GM19463 (cell line): ENCODE results near the gene NTRK2.

Experiments used
- ATAC-seq: cut with Tn5 transposase; IDR thresholded peaks from one replicate; pipeline ENCODE4 v1.9.1; 2021; ENCODE audit warnings: mild to moderate bottlenecking, moderate library complexity; ENCODE audit not compliant: unreplicated experiment

The NTRK2 gene

DNA sequence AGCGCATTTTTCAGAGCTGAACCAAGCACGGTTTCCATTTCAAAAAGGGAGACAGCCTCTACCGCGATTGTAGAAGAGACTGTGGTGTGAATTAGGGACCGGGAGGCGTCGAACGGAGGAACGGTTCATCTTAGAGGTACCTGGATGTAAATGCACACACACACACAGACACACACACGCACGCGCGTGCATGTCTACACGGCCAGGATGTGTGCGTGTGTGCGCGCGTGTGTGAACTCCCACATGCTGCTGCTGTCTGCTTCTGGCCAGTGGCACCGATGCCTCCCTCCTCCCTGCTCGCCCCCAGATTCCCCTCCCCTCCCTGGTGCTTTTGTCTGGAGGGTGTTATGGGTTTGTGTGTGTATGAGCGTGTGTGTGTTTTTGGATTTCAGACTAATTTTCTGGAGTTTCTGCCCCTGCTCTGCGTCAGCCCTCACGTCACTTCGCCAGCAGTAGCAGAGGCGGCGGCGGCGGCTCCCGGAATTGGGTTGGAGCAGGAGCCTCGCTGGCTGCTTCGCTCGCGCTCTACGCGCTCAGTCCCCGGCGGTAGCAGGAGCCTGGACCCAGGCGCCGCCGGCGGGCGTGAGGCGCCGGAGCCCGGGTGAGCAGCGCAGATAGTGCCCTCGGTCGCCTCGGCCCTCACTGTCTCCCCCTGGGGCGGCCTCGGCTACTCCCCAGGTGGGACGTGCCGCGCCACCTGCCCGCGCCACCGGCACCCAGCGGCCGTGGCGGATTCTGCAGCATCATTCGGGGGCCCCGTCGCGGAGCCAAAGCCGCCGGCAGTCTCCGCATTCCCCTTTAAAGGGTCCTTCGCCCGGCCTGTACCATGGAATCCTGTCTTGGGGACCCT is at the start of gene NTRK2:
Gene NTRK2, plus strand, starts transcription at position 442 of the 850 bp plus-strand sequence. CDS start 1,020 bp downstream, outside the sequence.
- peak; percentile 40 for ATAC-seq

DNA sequence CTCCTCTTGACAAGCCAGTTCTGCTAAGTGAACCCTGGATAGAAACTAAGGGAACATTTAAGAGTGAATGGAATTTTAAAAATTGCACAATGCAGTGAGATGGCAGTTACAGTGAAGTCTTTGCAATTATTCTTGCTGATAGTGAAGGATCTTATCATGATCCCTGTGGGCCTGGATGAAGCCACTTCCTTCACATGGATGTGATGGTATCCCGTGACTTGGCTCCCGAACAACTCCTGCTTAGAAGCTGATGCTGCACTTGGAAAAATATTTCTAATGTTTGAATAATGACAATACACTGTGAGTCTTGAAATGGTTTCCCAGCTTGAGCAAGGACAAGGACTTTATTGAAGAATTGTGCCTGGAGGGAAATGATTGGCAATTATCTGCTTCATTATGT is 49.2 kb upstream of the NTRK2 start:
- no peak for ATAC-seq

DNA sequence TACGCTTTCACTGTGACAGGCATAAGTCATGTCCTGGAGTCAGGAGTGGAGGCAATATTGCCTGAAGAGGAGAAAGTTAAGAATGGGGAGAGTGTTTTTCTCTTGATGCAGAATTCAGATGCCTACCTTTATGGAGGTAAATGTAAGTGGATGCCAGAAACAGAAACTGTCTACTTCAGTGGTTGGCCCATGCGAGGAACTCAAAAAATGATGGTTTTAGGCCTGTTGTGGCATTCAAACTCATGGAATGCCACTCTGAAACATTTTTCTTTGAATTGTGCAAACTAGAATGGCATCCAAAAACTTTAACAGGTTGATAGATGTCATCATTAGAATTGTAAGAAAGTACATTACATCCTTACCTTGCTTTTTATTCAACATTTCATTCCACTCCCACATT is 47.7 kb upstream of the NTRK2 start:
- no peak for ATAC-seq

DNA sequence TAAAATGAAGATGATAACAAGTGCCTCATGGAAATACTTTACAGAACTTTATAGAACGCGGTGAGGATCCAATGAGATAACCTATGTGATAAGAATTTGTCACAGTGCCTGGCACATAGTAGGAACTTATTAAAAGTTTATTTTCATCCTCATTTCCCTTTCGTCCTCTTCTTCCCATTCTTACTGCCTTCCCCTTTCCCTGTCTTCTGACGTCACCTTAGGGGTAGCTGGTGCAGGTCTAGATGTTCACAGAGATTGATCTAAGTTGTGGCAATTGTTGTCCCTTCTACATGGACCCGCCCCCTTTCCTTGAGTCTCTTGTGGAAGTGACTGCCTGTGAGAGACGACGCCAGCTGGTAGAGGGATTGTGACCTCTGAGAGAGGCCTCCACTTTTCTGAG is 46.5 kb upstream of the NTRK2 start:
- no peak for ATAC-seq

DNA sequence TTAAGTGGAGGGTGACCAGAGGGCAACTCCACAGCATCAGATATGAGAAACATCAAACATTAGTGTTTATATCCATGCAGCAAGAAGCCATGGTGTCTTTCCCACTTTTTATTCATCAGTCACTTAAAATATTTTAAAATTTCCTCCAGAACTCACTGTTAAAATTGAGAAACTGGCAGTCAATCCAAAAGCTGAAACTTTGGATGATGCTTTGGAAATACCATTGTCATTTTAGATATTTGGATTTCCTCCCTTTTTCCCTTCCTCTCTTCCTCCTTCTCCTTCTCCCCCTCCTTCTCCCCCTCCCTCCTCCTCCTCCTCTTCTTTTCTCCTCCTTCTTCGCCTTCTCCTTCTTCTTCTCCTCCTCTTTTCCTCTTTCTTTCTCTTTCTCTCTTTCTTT is 33.1 kb upstream of the NTRK2 start:
- ATAC-seq: no peak

DNA sequence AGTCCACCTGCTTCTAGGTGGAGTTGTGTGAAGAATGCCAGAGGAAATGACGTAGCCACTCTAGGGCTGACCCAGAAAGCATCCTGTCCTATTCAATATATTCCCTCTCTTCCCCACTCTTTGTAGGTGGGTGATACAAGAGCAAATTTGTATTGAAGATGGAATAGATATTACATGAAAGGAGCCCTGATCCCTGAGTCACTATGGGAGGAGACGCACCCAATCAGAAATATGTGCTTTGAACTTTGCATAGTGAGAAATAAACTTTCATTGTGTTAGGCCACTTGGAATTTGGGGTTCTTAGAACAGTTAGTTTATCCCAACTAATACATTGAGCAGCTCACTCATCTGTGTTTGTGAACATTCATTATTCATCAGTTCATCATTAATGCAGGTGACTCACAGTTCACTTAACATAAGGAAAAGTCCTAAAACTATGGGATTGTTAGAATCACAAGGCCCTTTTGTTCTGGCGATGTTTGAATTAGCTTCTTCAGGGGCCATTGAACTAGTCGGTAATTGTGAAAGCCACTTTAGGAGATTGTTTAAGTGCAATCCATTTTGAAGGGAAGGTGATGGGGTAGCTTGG is 26.9 kb upstream of the NTRK2 start:
- ATAC-seq: no peak

DNA sequence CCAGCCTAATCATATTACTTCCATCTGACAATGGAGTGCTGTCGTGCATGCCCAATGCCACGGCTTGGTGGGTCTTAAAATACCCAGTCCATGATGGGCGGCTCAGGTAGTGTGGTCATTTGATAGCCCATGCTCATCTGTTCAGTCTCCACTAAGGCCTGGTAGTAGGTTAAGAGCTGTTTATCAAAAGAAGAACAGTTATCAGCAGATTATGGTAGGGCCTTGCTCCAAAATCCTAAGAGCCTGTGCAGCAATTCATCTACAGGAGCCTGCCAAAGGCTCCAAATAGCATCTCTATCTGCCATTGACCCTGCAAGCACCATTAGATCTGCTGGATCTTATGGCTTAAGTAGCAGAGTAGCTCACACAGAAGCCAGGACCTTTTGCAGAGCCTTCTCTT is 21.8 kb upstream of the NTRK2 start:
- no peak for ATAC-seq

DNA sequence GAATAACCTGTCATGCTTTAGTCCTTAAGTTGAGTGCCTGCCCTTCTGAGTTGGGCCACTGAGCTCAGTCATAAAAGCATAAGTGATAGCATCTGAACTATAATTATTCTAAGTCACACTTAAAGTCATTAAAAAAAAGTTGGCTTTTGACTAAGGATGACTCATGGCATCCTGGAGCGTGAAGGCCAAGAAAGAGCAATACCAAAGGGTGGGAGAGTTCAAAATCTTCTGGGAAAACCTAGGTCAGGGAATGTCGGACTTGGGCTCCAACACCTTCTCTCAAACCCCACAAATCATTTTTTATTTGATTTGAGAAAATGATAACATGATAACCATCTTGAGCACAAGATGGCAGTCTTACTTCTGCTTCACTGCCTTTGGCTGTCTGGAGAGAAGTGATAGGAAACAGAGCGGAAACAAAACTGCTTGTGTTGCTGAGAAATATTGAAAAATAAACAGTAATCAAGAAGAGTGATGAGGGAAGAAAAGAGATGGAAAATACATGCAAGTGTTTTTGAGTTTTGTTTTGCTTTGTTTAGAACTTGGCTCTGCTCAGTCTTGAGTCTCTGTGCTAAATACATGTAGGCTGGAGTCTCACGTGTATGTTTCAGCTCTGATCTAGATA is 16.9 kb upstream of the NTRK2 start:
- ATAC-seq: no peak

DNA sequence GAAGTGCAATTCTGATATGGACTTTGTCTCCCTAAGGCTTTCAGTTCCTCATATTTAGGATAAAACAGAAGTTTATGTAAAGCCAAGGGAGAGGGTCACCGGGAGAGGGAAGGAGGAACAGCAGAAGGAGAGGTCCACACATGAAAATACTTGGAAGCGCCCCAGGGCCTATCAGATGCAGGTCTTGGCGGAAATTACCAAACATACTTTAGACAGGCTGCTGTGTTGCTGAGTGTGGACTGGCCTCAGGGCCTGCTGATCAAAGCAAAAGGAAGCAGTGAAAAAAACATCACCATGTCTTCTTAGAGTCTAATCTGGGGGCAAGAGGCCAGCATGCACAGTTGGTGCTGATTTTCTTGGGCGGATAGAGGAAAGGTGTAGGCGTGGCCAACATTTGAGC is 14.1 kb upstream of the NTRK2 start:
- ATAC-seq: no peak

DNA sequence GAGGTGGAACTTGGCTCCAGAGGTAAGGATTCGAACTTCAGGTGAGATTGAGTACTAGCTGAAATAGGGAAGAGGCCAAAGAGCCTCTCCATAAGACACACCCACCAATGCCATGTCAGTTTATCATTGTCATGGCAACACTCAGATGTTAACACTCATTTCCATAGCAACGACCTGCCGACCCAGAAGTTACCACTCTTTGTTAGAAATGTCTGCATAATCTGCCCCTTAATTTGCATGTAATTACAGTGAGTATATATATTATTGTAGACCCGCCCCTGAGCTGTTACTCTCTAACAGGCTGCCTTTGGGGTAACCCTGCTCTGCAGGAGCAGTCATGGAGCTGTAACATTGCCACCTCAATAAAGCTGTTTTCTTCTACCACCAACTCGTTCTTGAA is 10.2 kb upstream of the NTRK2 start:
- no peak for ATAC-seq

DNA sequence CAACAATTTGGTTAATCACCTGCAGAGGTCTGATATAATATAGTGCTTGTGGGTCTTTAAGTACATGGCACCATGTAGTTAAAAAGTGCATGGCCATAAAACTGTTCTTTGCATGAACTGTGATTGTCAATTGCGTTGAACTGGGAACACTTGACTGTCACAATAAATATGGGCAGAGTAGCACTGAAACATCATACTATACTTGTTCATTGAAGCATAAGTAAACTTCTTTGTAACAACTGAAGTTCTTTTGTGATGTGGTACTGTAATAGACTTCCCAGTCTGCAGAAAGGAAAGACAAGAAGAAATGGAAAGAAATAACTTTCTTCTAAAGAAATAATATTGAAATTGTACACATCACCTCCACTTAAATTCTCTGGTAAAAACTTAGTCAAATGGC is 9.8 kb upstream of the NTRK2 start:
- ATAC-seq: no peak

DNA sequence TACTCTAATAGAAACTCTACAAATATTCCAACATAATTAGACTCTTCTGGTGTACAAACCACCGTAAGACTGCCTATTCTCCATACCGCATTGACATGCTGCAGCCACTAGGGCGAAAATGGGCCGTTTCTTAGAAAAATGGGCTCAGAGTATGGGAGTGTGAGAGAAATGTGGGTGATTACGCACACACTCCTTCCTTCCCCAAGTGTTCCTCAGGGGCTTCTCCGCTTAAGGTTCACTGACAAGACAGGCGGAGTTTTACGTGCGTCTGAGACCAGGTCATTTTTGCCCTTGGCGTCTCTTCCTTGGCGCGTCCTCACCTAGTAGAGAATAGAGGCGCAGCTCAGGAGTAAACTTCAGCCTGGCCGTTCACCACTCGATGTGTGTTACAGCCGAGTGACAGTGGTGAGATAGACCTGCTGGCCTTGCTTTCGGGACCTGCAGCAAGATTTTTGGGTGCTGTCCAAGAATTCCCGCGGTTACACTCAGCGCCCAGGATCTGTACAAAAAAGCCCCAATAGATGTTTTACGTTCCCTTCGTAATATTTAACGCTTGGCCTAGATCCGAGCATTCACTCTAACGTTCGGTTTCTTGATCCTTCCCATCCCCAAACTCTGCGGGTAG is 1.8 kb upstream of the NTRK2 start:
- peak; percentile 29 for ATAC-seq

DNA sequence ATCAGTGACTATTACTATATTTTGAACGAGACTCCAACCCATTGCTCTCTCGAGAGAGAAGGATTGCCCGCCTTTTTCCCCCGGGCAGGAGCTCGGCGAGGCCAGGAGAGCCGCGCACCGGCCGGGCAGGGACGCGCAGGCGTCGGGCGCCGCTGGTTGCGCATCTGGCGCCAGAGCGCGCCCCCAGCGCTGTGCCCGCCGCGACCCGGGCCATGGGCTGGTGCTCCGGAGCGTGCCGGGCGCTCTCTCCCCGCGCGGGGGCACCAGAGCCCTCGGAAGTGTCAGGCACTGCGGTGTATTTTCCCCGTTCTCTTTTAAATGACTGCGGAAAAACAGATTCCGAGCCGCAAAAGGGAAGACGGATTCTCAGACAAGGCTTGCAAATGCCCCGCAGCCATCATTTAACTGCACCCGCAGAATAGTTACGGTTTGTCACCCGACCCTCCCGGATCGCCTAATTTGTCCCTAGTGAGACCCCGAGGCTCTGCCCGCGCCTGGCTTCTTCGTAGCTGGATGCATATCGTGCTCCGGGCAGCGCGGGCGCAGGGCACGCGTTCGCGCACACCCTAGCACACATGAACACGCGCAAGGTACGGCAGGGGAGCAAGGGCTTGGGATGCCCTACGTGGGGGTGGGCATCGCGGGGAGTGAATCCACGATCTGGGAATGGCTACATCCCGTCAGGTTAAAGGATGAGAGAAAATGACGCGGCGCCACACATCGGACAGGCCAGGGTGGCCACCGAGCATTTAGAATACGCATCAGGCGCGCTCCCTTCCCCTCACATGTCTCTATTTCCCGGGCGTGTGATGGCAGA is 1.1 kb upstream of the NTRK2 start:
- peak; percentile 73 for ATAC-seq

DNA sequence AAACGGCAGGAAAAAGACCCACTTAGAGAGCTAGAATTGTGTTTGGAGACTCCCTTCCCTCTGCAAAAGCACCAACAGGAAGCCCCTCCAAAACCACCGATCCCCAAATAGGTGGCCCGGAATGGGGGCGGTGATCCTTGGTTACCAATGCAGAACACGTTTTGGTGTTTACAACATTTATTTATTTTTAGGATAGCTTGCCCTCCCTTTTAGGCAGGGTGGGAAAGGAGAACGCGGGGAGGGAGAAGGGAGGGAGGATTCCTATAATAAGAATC is 579 bp upstream of the NTRK2 start:
- no peak for ATAC-seq

DNA sequence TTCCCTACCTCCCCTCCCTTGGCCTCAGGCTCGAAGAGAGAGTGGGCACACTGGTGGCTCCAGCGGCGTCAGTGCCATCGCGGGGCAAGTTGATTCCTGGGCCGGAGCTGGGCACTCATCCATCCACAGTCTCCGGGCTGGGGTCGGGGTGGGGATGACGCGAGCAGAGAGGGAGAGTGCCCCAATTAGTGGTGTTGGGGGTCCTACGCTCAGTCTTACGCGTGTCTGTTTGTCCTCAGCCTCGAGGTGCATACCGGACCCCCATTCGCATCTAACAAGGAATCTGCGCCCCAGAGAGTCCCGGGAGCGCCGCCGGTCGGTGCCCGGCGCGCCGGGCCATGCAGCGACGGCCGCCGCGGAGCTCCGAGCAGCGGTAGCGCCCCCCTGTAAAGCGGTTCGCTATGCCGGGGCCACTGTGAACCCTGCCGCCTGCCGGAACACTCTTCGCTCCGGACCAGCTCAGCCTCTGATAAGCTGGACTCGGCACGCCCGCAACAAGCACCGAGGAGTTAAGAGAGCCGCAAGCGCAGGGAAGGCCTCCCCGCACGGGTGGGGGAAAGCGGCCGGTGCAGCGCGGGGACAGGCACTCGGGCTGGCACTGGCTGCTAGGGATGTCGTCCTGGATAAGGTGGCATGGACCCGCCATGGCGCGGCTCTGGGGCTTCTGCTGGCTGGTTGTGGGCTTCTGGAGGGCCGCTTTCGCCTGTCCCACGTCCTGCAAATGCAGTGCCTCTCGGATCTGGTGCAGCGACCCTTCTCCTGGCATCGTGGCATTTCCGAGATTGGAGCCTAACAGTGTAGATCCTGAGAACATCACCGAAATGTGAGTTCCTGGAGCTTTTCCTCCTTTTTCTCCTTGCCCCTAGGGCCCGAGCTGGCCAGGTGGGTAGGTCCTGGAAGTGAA is 861 bp downstream of the NTRK2 start:
- no peak for ATAC-seq

DNA sequence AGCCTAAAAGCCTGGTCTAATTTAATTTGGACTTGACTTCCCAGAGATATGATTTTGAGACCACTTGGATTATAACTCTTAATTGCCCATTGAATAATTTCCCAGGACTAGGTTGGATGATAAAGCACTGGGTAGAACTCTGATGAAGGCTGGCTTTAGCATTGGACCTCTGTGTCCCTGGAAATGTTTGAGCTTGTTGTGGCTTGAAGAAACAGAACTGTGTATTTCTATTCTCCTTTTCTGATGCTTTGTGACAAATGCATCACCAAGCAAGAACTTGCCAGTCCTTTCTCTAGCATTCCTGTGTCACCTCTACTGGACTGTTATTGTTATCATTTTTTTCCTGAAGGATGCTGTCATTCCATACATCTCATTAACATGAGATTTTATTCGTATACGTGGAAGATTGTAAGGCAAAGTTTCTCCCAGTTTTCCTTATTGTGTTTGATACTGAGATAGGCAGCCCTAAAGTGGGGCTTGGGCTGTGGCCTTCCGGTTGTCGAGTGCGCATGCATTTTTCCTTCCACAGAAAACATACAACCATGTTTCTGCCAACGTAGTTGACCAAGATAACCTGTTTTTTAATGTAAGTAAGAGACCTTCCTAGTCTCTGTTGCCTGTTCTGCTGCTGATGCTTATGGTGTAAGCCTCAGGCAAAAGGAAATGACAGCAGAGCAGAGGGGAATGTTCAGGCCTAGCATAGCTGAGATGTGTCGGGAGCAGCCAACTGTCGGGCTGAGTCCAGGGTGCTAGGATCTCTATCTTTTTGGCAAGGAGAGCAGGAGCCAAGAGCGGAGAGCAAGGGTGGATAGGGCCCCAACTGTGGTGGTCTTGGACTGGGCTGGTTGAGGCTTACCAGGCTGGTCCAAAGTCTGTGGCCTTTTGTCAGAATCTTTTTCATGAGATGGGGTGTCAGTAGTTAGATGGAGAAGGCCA is 2.3 kb downstream of the NTRK2 start:
- ATAC-seq: no peak

DNA sequence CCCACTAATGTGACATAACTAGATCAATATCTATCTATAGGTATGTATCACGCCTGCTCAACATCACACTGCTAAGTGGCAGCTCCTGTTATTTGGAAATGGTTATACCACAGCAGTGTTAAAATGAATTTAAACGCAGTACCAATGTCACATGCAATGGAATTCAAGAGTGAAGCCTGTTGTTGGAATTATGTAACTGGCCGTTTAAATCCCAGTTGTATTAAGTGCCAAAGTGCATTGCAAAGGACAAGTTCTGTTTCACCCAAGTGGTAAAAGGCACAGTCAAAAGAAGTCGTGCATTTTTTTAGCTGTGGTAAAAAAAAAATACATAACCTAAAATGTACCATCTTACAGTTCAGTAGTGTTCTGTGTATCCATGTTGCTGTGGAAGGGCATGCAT is 4.3 kb downstream of the NTRK2 start:
- no peak for ATAC-seq

DNA sequence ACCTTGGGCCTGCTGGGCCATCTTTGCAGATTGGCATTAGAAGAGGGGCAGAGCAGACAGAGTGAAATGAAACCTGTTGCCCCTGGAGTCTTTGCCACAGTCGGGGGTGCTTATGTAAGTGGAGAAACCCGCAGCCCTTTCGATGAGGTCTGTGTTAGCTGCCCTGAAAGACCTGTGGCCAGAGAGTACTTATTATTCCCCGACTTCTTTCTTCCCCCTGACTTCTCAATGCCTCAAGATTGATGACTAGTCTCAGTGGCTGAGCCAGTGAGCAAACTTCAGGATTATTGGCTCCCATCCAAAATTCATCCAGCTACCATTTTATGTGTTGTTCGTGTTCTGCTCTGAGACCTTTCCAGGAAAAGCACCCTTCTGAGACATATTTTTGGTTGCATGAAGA is 7.6 kb downstream of the NTRK2 start:
- ATAC-seq: no peak

DNA sequence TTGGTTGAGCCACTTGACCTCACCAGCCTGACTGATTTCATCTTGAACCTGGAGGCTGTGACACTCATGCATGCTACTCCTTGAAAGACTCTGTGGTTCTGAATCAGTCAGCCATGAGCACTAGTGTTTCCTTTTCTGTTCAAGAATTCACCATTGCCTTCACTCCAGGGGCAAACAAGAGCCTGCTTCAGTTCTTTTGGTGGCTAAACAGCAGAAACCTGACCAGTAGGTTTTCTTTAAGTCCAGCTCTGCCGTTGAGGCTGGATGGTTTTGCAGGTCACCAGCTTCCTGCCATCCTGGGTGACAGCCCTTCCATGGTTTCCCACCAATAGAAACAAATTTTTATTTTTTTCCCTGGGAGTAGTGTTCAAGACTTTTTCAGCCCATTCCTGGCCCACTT is 10.0 kb downstream of the NTRK2 start:
- ATAC-seq: no peak
